Ecto neural progenitor cell (in vitro differentiated cells): Measurements from ENCODE around the gene TSPAN3.
A peak's percentile ranks its signal among the peaks of the same experiment; 100 is the strongest.

Experiments
- DNase-seq: peaks from one replicate; pipeline ENCODE4 v3.0.0-alpha.2; 2018; ENCODE audit warnings: low spot score

TSPAN3 gene

GRCh38 chr15:77023576-77024272 is 47.2 kb downstream of the TSPAN3 start:
- peak; percentile 29 for DNase-seq

- DNase-seq, result peak; percentile 33
These were observed 48.0 kb downstream of the TSPAN3 start for GRCh38 chr15:77022646-77023575.

- DNase-seq, result no peak
These were observed 49.0 kb downstream of the TSPAN3 start for GRCh38 chr15:77021803-77022381.

- DNase-seq, result no peak
These were observed 49.8 kb downstream of the TSPAN3 start for GRCh38 chr15:77021088-77021481.

GRCh38 chr15:77020348-77021087 is 50.4 kb downstream of the TSPAN3 start:
- DNase-seq, result no peak

GRCh38 chr15:77019521-77020331 is 51.2 kb downstream of the TSPAN3 start:
- DNase-seq, result no peak

GRCh38 chr15:77018796-77019505 is 52.0 kb downstream of the TSPAN3 start:
- no peak for DNase-seq

GRCh38 chr15:77017761-77018720 is 52.9 kb downstream of the TSPAN3 start:
- DNase-seq, result no peak

GRCh38 chr15:77017091-77017660 is 53.7 kb downstream of the TSPAN3 start:
- DNase-seq, result no peak

GRCh38 chr15:77016321-77016695 is 54.6 kb downstream of the TSPAN3 start:
- DNase-seq, result no peak

- no peak for DNase-seq
These were observed 55.1 kb downstream of the TSPAN3 start for GRCh38 chr15:77015646-77016320.

- DNase-seq, result no peak
These were observed 56.5 kb downstream of the TSPAN3 start for GRCh38 chr15:77014132-77015081.

GRCh38 chr15:77013776-77014131 is 57.2 kb downstream of the TSPAN3 start:
- no peak for DNase-seq

GRCh38 chr15:77012868-77013267 is 58.0 kb downstream of the TSPAN3 start:
- DNase-seq, result no peak

GRCh38 chr15:77012117-77012712 is 58.7 kb downstream of the TSPAN3 start:
- no peak for DNase-seq

GRCh38 chr15:77010857-77011256 is 60.1 kb downstream of the TSPAN3 start:
- no peak for DNase-seq

GRCh38 chr15:77010312-77010686 is 60.6 kb downstream of the TSPAN3 start:
- no peak for DNase-seq
